Neural cell (in vitro differentiated cells): ENCODE data around the gene GATC. TPM values are rescaled to one million over a fixed set of nuclear protein-coding genes. Genes with fewer than 3 reads are reported as not detected.
A peak's percentile ranks its signal among the peaks of the same experiment; 100 is the strongest.

Experiments used
- H2AFZ ChIP-seq: fragments of 200-600, 300-800 bp; sonication (generic), shearing (Covaris generic); 2 replicates; pipeline ENCODE4 v1.6.0; 2014; ENCODE audit warnings: low read depth, mild to moderate bottlenecking, antibody characterized with exemption, low read length, moderate library complexity
- H3F3A ChIP-seq: fragments of 200-600 bp; shearing (Covaris generic); 2 replicates; pipeline ENCODE4 v1.6.1; 2016; ENCODE audit warnings: mild to moderate bottlenecking, moderate library complexity, mixed read lengths, antibody characterized with exemption, low read length; ENCODE audit not compliant: insufficient read depth, poor library complexity, severe bottlenecking
- H3K27ac ChIP-seq: fragments of 200-600, 300-800 bp; sonication (generic), shearing (Covaris generic); 2 replicates; pipeline ENCODE4 v1.5.1; 2014; ENCODE audit warnings: mild to moderate bottlenecking, low read length, moderate library complexity
- H3K27me3 ChIP-seq: fragments of 300-800, 200-600 bp; sonication (generic), shearing (Covaris generic); 2 replicates; pipeline ENCODE4 v1.6.0; 2014; ENCODE audit warnings: mild to moderate bottlenecking, low read depth, low read length, moderate library complexity; ENCODE audit not compliant: insufficient read depth
- H3K36me3 ChIP-seq: fragments of 300-800, 200-600 bp; sonication (generic), shearing (Covaris generic); 2 replicates; pipeline ENCODE4 v1.5.1; 2014; ENCODE audit warnings: mild to moderate bottlenecking, antibody characterized with exemption, low read length, moderate library complexity; ENCODE audit not compliant: insufficient read depth
- H3K4me2 ChIP-seq: fragments of 300-800, 200-600 bp; sonication (generic), shearing (Covaris generic); 2 replicates; pipeline ENCODE4 v1.6.0; 2014; ENCODE audit warnings: mild to moderate bottlenecking, low read length
- H3K4me3 ChIP-seq: fragments of 300-800, 200-600 bp; sonication (generic), shearing (Covaris generic); 2 replicates; pipeline ENCODE4 v1.5.1; 2014; ENCODE audit warnings: mild to moderate bottlenecking, low read length, moderate library complexity
- H3K79me2 ChIP-seq: fragments of 200-600 bp; shearing (Covaris generic); replicated peaks from 2 replicates; pipeline ENCODE4 v1.6.0; 2014; ENCODE audit warnings: mild to moderate bottlenecking, low read length, moderate library complexity; ENCODE audit not compliant: insufficient read depth
- H3K9ac ChIP-seq: fragments of 300-800, 200-600 bp; sonication (generic), shearing (Covaris generic); 2 replicates; pipeline ENCODE4 v1.6.1; 2016; ENCODE audit warnings: mild to moderate bottlenecking, low read length, mixed read lengths
- H3K9me2 ChIP-seq: fragments of 200-600 bp; shearing (Covaris generic); 2 replicates; pipeline ENCODE4 v1.6.1; 2016; ENCODE audit warnings: mild to moderate bottlenecking, low read length, mixed read lengths; ENCODE audit not compliant: insufficient read depth
- H3K9me3 ChIP-seq: fragments of 200-600, 300-800 bp; sonication (generic), shearing (Covaris generic); 2 replicates; pipeline ENCODE4 v1.6.1; 2016; ENCODE audit warnings: mild to moderate bottlenecking, mixed run types, low read length, moderate library complexity, mixed read lengths
- H4K20me1 ChIP-seq: fragments of 200-600 bp; shearing (Covaris generic); 2 replicates; pipeline ENCODE4 v1.6.1; 2016; ENCODE audit warnings: mild to moderate bottlenecking, mixed run types; ENCODE audit not compliant: insufficient read depth
- CTCF ChIP-seq: fragments of 450-650 bp; IDR thresholded peaks from 2 replicates; pipeline ENCODE4 v1.5.1; 2014; ENCODE audit warnings: antibody characterized with exemption, mild to moderate bottlenecking, moderate library complexity; ENCODE audit not compliant: poor library complexity, severe bottlenecking
- EP300 ChIP-seq: fragments of 450-650 bp; conservative IDR thresholded peaks from 2 replicates; pipeline ENCODE4 v1.6.1; 2014; ENCODE audit warnings: antibody characterized with exemption, mild to moderate bottlenecking, moderate library complexity; ENCODE audit not compliant: poor library complexity, severe bottlenecking
- EZH2 ChIP-seq: fragments of 200-600, 300-800 bp; shearing (Covaris generic), sonication (generic); IDR thresholded peaks from 2 replicates; pipeline ENCODE4 v1.6.1; 2014; ENCODE audit warnings: antibody characterized with exemption, low read length, borderline replicate concordance, mild to moderate bottlenecking; ENCODE audit not compliant: insufficient read depth, poor library complexity, severe bottlenecking
- MXI1 ChIP-seq: fragments of 450-650 bp; conservative IDR thresholded peaks from 2 replicates; pipeline ENCODE4 v1.6.1; 2014; ENCODE audit warnings: antibody characterized with exemption, mild to moderate bottlenecking; ENCODE audit not compliant: poor library complexity, severe bottlenecking
- POLR2AphosphoS5 ChIP-seq: IDR thresholded peaks from 2 replicates; pipeline ENCODE4 v1.6.1; 2012
- RAD21 ChIP-seq: fragments of 450-650 bp; conservative IDR thresholded peaks from 2 replicates; pipeline ENCODE4 v1.6.1; 2014; ENCODE audit warnings: antibody characterized with exemption, mild to moderate bottlenecking, moderate library complexity
- REST ChIP-seq: IDR thresholded peaks from 2 replicates; pipeline ENCODE4 v1.6.1; 2012; ENCODE audit warnings: borderline replicate concordance
- SMC3 ChIP-seq: fragments of 450-650 bp; conservative IDR thresholded peaks from 2 replicates; pipeline ENCODE4 v1.6.1; 2014; ENCODE audit warnings: antibody characterized with exemption, mild to moderate bottlenecking, moderate library complexity; ENCODE audit not compliant: poor library complexity
- TAF1 ChIP-seq: IDR thresholded peaks from 2 replicates; pipeline ENCODE4 v1.6.1; 2012; ENCODE audit warnings: low read depth
- polyA minus RNA-seq: library from RNA; depleted of rRNA, polyadenylated mRNA; stranded (reverse); fragments of >200 nt; gene quantifications from 2 replicates; pipeline ENCODE4 v1.2.3, GENCODE V29; 2014
- polyA plus RNA-seq: library from polyadenylated mRNA; depleted of rRNA; stranded (reverse); fragments of >200 nt; gene quantifications from 2 replicates; pipeline ENCODE4 v1.2.3, GENCODE V29; 2014

The GATC gene
- polyA plus RNA-seq (43.6 and 45.3 TPM in 2 replicates), polyA minus RNA-seq (41.4 and 47.8 TPM in 2 replicates)

GRCh38 chr12:120445911-120446843 is at the start of gene GATC, which contains the start of gene TRIAP1:
GATC (plus strand) TSS chr12:120446444; CDS start chr12:120446481, 37 bp downstream.
TRIAP1 (minus strand) TSS chr12:120446384; CDS start chr12:120446372, 12 bp downstream.
- Histone ChIP-seq H3K27me3 (no peaks in the 10 kb centered on the region), H3K9ac (peak within 1 kb of the TSS; percentile 93), H3K79me2 (peaks cover 45% of the 10 kb centered on the region), H3K9me3 (no peaks in the 10 kb centered on the region), H3K9me2 (no peaks in the 10 kb centered on the region), H3K4me3 (peak within 1 kb of the TSS; percentile 100), H2AFZ (peak within 1 kb of the TSS; percentile 95), H4K20me1 (no peaks in the 10 kb centered on the region), H3K4me2 (peak within 1 kb of the TSS; percentile 85), H3F3A (no peaks in the 10 kb centered on the region), H3K36me3 (no peaks in the 10 kb centered on the region), H3K27ac (peak within 1 kb of the TSS; percentile 76)
- TF ChIP-seq RAD21 (peak; percentile 41), POLR2AphosphoS5 (peak; percentile 95), TAF1 (no peak), EZH2 (no peak), EP300 (peak; percentile 71), SMC3 (peak; percentile 53), MXI1 (peak; percentile 98), CTCF (peak; percentile 21), REST (peak; percentile 48)

- no peak overlapping the region for H3K4me2 ChIP-seq
- no peak overlapping the region for H3K27ac ChIP-seq
- H3K9ac ChIP-seq = peak overlapping the region; percentile 42
- no peaks in the 10 kb centered on the region for H3K36me3 ChIP-seq
- H3K9me2 ChIP-seq = no peaks in the 10 kb centered on the region
- peak overlapping the region; percentile 14 for H2AFZ ChIP-seq
- H3K9me3 ChIP-seq = no peaks in the 10 kb centered on the region
- no peaks in the 10 kb centered on the region for H3K27me3 ChIP-seq
- H3K79me2 ChIP-seq = no peaks in the 10 kb centered on the region
- no peaks in the 10 kb centered on the region for H4K20me1 ChIP-seq
- no peak overlapping the region for H3K4me3 ChIP-seq
- TF ChIP-seq POLR2AphosphoS5 (no peak), RAD21 (no peak), REST (no peak), TAF1 (no peak), EZH2 (no peak), SMC3 (no peak), CTCF (no peak), MXI1 (no peak), EP300 (no peak)
- no peaks in the 10 kb centered on the region for H3F3A ChIP-seq
Measured at GRCh38 chr12:120397824-120398540, 48.3 kb upstream of the GATC start.
